ENCODE results near the gene PDIA4. TPM values are rescaled to one million over a fixed set of nuclear protein-coding genes. Genes with fewer than 3 reads are reported as not detected.
"Not testable (repeated sequence)": the region's sequence is repeated elsewhere in the genome, so short reads cannot be mapped to it uniquely, and the experiment has no call there.

The PDIA4 gene
- total RNA-seq, 1 donor from 2014 or later = 69.6 TPM

DNA sequence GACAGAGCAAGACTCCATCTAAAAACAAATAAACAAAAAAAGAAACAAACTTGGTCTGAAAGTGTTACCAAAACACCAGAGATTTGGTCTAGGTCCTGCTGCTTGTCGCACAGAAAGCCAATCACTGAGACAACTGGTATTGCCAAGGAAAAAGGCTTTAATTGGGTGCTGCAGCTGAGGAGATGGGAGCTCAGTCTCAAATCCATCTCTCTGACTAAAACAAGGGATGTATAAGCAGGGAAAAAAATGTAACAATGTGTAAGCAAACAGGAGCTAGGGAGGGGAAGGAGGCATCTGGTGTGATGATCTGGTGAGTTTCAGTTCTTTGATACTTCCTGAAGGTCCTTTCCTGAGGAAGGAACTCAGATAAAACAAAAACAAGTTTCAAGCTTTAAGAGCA is 8.4 kb upstream of the PDIA4 start:
- DNase-seq = no peak

GRCh38 chr7:149031353-149031910 is 3.1 kb upstream of the PDIA4 start:
- DNase-seq = no peak

DNA sequence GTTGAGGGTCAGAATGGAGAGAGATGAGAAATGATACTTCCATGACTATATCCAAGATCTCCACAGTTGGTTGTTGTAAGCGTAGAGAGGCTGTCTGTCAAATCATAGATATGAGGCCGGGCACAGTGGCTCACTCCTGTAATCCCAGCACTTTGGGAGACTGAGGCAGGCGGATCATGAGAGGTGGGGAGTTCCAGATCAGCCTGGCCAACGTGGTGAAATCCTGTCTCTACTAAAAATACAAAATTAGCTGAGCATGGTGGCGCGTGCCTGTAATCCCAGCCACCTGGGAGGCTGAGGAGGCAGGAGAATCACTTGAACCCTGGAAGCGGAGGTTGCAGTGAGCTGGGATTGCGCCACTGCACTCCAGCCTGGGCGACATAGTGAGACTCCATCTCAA is 2.1 kb upstream of the PDIA4 start:
- not testable (repeated sequence) for DNase-seq

DNA sequence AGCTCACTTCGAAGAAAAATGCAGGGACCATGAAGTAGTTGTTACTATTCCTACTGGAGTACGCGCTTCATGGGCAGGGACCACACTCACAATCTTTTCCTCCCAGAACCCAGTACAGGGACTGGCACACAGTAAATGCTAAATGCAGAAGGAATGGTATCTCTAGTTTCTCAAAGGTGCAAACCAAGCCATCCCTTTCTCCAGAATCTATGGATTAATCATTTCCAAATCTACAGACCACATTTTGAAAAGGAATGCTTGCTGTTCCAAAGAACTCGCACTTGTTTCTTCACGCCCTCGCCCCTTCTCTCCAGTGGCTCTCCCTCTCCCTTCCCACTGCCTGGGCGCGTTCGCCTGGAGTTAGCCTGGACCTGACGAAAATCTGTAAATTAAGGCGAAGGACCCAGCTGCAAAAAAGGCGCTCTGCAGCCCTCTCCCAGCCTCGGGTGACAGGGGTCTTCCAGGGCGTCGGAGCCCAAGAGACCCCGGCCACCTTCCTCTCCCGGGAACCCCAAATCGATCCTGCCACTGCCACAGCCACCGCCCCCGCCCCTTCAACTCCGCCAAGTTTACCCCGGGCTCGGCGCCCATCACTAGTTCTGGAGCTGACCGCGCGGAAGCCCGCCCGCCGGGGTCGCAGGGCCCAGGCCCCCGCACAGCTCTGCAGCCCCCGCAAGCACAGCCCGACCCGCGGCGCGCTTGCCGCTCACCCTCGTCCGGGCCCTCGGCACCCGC is 527 bp downstream of the PDIA4 start:
- no peak for DNase-seq

DNA sequence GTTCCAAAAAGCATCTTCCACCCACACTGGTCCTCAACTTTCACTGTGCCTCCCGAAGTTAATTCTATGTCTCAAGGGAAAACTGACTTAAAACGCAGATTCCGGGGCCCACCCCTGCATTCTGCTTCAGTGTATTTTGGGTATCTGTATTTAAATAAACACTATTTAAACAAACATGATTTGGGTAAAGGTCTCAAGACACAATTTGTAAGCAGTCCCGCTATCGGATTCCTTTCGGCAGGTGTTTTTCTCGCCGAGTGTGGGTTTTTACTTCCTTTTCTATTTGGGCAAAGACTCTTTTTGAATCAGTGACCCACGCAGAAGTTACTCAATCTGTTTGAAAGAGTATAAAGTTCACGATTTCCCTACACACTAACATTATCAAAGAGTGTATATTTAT is 1.2 kb downstream of the PDIA4 start:
- no peak for DNase-seq

DNA sequence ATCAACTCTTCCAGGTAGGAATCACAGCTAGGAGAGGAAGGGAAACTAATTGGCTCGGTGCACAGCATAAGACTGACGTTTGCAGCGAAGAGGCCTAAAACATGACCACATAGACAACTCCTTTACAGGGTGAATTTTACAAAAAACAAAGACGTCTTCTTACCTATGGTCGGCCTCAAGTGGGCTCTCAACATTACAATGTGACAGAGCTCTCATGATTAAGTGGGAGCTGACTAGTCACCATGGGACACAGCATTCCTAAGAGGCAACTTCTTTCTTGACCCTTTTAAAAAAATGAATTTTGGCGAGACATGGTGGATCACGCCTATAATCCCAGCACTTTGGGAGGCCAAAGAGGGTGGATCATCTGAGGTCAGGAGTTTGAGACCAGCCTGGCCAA is 4.6 kb downstream of the PDIA4 start:
- no peak for DNase-seq

GRCh38 chr7:149022756-149023360 is 5.4 kb downstream of the PDIA4 start:
- no peak for DNase-seq

DNA sequence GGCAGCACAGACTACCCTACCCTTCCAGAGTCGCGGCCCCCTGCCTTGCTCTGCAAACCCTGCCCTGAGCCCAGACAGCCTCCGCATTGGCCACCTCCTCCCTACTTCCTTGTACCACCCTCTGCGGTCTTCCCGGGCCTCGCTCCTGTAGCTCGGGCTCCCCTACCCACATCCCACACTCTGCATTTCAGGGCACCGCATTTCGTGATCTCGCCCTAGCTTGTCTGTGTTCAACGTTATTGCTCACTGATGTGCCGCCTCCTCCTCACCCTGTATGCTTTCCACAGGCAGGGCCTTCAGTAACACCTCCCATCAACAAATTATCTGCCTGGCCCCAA is 6.6 kb downstream of the PDIA4 start:
- no peak for DNase-seq

DNA sequence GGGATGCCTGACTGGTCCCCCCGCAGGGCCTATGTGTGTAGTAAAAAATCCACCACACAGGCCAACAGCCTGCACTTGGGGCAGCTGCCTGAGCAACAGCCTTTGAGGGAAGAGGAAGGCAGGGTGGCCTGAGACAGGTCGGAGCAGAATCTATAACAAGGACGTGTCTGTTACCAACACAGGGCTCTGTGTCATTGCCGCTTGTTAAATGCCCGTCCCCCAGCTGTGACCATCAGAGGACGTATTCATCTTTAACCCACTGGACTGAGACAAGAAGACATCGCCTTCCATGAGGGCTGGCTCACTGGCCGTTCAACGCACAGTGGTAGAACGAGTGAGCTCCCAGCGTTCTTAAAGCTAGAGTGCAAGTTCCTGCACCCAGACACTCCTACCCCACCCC is 7.8 kb downstream of the PDIA4 start:
- DNase-seq = peak; percentile 15

GRCh38 chr7:149016876-149017275 is 11.4 kb downstream of the PDIA4 start:
- DNase-seq = no peak

DNA sequence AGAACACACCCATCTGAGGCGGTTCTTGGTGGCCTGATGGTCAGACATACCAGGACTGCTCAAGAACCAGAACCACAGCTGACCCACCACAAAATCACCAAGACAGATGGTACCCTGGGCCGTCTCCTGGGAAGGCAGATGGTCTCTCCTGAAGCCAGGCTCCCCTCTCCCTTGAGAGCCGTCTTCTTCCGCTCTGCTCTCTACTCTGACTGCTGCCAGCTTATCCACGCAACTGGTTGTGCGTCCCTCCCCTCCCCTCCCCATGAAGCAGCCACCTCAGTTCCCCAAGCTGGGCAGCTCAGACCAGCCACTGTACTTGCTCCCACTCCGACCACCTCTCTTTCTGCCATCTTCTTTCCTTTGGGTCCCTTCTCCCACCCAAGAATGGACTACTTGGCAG is 14.0 kb downstream of the PDIA4 start:
- DNase-seq = no peak

- DNase-seq = no peak
Observed at GRCh38 chr7:149013876-149014275, 14.4 kb downstream of the PDIA4 start.

GRCh38 chr7:149012730-149013129 is 15.6 kb downstream of the PDIA4 start:
- DNase-seq = not testable (repeated sequence)

DNA sequence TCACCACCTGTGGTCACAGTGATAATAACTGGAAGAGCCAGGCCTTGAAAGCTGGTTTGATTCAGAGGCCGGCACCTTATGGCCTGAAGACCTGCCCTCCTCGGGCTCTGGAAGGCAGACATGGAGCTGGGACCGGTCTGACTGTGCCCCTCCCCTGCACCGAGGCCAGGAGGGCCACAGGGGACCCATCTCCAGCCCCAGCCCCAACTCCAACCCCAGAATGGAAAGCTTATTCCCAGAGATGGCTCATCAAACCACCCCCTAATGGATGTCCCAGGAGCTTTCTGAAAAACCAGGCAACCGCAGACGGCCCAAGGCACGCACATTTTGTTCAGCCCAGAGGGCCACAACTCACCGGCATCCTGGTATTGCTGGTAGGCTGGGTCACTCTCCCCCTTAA is 16.8 kb downstream of the PDIA4 start:
- DNase-seq = no peak

DNA sequence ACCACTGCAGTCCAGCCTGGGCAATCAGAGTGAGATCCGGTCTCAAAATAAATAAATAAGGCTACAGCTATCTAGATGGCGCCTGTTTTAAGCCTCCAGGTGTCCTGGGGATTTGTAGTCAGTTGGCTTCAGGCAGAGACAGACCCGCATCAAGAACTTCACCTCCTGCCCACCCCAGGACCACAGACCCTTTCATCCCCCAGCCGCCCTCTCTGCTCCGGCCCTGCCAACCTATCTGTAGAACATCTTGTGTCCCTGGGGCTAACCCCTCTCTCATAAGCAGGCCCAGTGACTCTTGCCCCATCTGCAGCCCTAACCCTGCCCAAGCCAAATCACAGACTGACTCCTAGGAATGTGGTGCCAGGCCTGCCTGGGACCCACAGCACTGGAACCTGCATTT is 17.9 kb downstream of the PDIA4 start:
- DNase-seq = no peak

DNA sequence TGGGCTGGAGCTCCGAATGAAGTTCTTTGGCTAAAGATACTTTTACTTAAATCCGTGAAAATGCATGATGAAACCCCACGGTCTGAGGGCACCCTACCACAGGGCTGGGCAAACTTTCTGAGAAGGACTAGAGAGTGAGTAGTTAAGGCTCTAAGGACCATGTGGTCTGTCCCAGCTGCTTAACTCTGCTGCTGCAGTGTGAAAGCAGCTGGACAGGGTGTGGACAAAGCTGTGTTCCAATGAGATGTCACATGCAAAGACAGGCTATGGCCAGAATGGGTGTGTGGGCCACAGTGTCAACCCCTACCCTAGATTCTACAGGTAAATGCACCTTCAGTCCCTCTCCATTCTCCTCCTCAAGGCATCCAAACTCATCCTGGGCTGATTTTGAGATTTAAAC is 18.8 kb downstream of the PDIA4 start:
- DNase-seq = no peak

DNA sequence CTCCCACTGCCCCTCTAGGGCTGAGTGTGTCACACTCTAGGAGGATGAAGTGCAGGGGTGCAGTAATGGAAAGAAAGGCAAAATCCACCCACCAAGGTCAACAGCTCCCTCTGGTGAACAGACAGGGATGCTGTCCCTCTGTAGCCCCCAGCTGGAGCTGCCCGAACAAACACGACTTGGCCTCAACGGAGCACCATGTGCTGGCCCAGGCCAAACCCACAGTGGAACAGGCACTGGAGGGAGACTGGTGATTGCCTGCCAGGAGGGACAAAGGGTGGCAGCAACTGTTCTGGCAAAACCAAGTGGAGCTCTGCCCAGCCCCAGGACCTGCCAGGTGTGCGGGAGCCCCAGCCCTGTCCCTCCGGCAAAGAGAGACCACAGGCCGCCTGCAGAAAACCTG is 20.7 kb downstream of the PDIA4 start:
- no peak for DNase-seq

DNA sequence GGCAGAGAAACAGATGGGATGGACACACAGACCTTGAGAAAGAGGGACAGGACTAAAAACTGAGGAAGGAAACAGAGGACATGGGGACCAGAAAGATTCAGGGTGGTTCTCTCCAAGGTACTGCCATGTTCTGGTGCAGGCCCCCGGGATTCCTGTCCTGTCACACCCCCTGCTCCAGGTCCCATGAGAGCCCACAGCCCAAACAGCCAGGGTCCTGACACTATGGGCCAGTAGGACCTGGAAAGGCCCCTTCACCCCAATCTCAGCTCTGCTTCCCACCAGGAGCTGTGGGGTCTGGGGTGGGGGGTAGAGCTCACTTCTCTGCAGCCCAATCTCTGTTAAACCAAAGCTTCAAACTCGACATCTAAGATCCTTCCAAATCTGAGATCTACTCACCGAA is 21.2 kb downstream of the PDIA4 start:
- DNase-seq = no peak

DNA sequence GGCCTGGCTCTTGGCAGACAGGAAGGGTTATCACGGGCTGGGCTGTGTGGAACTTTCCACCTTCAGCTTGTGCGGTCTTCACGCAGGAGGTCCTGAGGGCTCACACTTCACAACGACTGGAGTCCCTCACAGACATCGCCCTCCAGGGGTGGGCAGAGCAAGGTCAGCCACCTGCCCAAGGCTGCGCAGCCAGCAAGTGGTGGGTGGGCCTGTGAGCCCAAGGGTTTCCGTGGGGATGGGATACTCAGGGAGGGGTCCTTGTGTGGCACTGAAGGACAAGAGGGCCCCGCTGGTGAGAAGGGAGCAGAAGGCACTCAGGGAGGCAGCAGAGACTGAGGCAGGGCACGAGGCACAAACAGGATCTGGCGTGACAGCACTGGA is 22.0 kb downstream of the PDIA4 start:
- DNase-seq = no peak

- DNase-seq = peak; percentile 29
Observed at GRCh38 chr7:149005427-149006344, 22.6 kb downstream of the PDIA4 start.

- DNase-seq = no peak
Observed at GRCh38 chr7:149004405-149005370, 23.6 kb downstream of the PDIA4 start.

Data from occipital lobe (tissue), 2 donors.